Thyroid gland (tissue), 4 donors: ENCODE measurements around the gene LRCH3.

ENCODE experiments used
- POLR2A ChIP-seq, 2 donors: fragments of 450-650 bp; IDR thresholded peaks; one replicate each; pipeline ENCODE4 v1.6.1; 2017; ENCODE audit warnings: antibody characterized with exemption in 2 of 2, mild to moderate bottlenecking in 2 of 2, moderate library complexity in 1 of 2
- TF ChIP-seq, protein P1 (sequence below), 6 experiments: fragments of 200-600 bp in 3 of 6; fragments of 450-650 bp in 3 of 6; sonication (generic) in 3 of 6; IDR thresholded peaks; one replicate each; pipeline ENCODE4 v1.5.1; 2016 to 2019; ENCODE audit warnings: antibody characterized with exemption in 6 of 6, mild to moderate bottlenecking in 2 of 6, inconsistent platforms in 1 of 6, moderate library complexity in 1 of 6

DNA sequence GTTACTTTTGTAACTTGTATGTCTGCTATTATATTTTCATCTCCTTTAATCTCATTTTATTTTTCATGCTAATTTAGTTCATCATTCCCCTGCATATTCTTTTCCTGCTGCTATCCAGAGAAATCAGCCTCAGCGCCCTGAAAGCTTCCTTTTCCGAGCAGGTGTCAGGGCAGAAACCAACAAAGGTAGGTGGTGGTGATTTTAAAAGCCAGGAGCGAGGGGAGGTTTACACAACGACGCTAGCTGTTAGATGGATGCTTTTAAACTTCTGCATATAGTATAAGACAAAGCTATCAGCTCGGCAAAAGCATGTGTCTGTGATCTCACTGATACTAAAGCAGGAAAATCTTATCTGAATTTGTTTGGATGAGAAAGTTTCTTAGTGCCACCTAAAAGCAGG lies 75.0 kb downstream of the LRCH3 start:
- TF ChIP-seq, protein P1, sequence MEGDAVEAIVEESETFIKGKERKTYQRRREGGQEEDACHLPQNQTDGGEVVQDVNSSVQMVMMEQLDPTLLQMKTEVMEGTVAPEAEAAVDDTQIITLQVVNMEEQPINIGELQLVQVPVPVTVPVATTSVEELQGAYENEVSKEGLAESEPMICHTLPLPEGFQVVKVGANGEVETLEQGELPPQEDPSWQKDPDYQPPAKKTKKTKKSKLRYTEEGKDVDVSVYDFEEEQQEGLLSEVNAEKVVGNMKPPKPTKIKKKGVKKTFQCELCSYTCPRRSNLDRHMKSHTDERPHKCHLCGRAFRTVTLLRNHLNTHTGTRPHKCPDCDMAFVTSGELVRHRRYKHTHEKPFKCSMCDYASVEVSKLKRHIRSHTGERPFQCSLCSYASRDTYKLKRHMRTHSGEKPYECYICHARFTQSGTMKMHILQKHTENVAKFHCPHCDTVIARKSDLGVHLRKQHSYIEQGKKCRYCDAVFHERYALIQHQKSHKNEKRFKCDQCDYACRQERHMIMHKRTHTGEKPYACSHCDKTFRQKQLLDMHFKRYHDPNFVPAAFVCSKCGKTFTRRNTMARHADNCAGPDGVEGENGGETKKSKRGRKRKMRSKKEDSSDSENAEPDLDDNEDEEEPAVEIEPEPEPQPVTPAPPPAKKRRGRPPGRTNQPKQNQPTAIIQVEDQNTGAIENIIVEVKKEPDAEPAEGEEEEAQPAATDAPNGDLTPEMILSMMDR (IDR thresholded peaks at IDR 0.05): no peak
- no peak for TF ChIP-seq POLR2A (IDR thresholded peaks at IDR 0.05)
